AML-193 (cell line): ENCODE data around the gene NDUFS3.
"Not testable (repeated sequence)": the region's sequence is repeated elsewhere in the genome, so short reads cannot be mapped to it uniquely, and the experiment has no call there.

ENCODE experiments used
- DNase-seq, 2 experiments: peaks; one replicate each; lab custom pipeline; 2025; lab: John Stamatoyannopoulos, UW

NDUFS3 gene

GRCh38 chr11:47560426-47560825 lies 18.4 kb upstream of the NDUFS3 start:
- DNase-seq, result peak in 1 of 2 experiments; percentile 20

- DNase-seq, result not testable (repeated sequence)
These were observed 16.5 kb upstream of the NDUFS3 start for GRCh38 chr11:47562393-47562792.

- DNase-seq, result not testable (repeated sequence)
These were observed 14.5 kb upstream of the NDUFS3 start for GRCh38 chr11:47564366-47564765.

- no peak for DNase-seq
These were observed 13.9 kb upstream of the NDUFS3 start for GRCh38 chr11:47564933-47565339.

- DNase-seq, result peak; percentile 36 to 60
These were observed 13.3 kb upstream of the NDUFS3 start, which contains the start of gene PTPMT1 for GRCh38 chr11:47565340-47566148. Gene PTPMT1 (plus strand): TSS chr11:47565599. CDS start chr11:47565623, 24 bp downstream.

GRCh38 chr11:47566149-47566698 lies 12.7 kb upstream of the NDUFS3 start:
- DNase-seq, result no peak

- DNase-seq, result no peak
These were observed 9.2 kb upstream of the NDUFS3 start for GRCh38 chr11:47569646-47570045.

GRCh38 chr11:47570651-47571356 lies 8.1 kb upstream of the NDUFS3 start:
- no peak for DNase-seq

- DNase-seq, result no peak
These were observed 7.5 kb upstream of the NDUFS3 start for GRCh38 chr11:47571357-47571729.

GRCh38 chr11:47571895-47572294 lies 7.0 kb upstream of the NDUFS3 start:
- DNase-seq, result no peak

GRCh38 chr11:47572715-47573255 lies 6.1 kb upstream of the NDUFS3 start:
- no peak for DNase-seq

- DNase-seq, result no peak
These were observed 5.6 kb upstream of the NDUFS3 start for GRCh38 chr11:47573321-47573720.

- DNase-seq, result no peak
These were observed 1.3 kb upstream of the NDUFS3 start for GRCh38 chr11:47577460-47578041.

GRCh38 chr11:47583844-47584243 lies 5.0 kb downstream of the NDUFS3 start:
- DNase-seq, result no peak

- DNase-seq, result no peak
These were observed 7.4 kb downstream of the NDUFS3 start, which contains the start of gene FAM180B for GRCh38 chr11:47586098-47586855. Gene FAM180B (plus strand): TSS chr11:47586678. CDS start chr11:47586769, 91 bp downstream.

- DNase-seq, result peak in 1 of 2 experiments; percentile 5
These were observed 8.3 kb downstream of the NDUFS3 start for GRCh38 chr11:47587039-47587716.

- DNase-seq, result peak in 1 of 2 experiments; percentile 23
These were observed 9.0 kb downstream of the NDUFS3 start for GRCh38 chr11:47587723-47588326.

GRCh38 chr11:47589118-47589517 lies 10.2 kb downstream of the NDUFS3 start:
- no peak for DNase-seq

GRCh38 chr11:47589584-47589976 lies 10.7 kb downstream of the NDUFS3 start:
- no peak for DNase-seq
